ENCODE data around the gene SLC2A3.
"Not testable (repeated sequence)": the region's sequence is repeated elsewhere in the genome, so short reads cannot be mapped to it uniquely, and the experiment has no call there.

The SLC2A3 gene

GRCh38 chr12:7892186-7892980 is 43.6 kb downstream of the SLC2A3 start:
- H3K4me3 ChIP-seq (replicated peaks; ENCODE audit: low read depth, low read length) = no peak overlapping the region
- no peak for DNase-seq (ENCODE audit: extremely low read depth, low read depth)
- no peak for TF ChIP-seq CTCF (IDR thresholded peaks at IDR 0.05; ENCODE audit: low read depth, low read length, missing control alignments)

GRCh38 chr12:7884689-7885088 is 51.3 kb downstream of the SLC2A3 start:
- no peak for TF ChIP-seq CTCF (IDR thresholded peaks at IDR 0.05; ENCODE audit: low read depth, low read length, missing control alignments)
- no peak overlapping the region for H3K4me3 ChIP-seq (replicated peaks; ENCODE audit: low read depth, low read length)
- DNase-seq (ENCODE audit: extremely low read depth, low read depth) = no peak

- H3K4me3 ChIP-seq (replicated peaks; ENCODE audit: low read depth, low read length); DNase-seq (ENCODE audit: extremely low read depth, low read depth): not testable (repeated sequence)
Observed at GRCh38 chr12:7881736-7882120, 54.3 kb downstream of the SLC2A3 start.

GRCh38 chr12:7880952-7881735 is 54.8 kb downstream of the SLC2A3 start:
- DNase-seq (ENCODE audit: extremely low read depth, low read depth); H3K4me3 ChIP-seq (replicated peaks; ENCODE audit: low read depth, low read length): not testable (repeated sequence)

GRCh38 chr12:7879246-7879645 is 56.7 kb downstream of the SLC2A3 start:
- no peak overlapping the region for H3K4me3 ChIP-seq (replicated peaks; ENCODE audit: low read depth, low read length)
- DNase-seq (ENCODE audit: extremely low read depth, low read depth) = no peak
- TF ChIP-seq CTCF (IDR thresholded peaks at IDR 0.05; ENCODE audit: low read depth, low read length, missing control alignments) = no peak

GRCh38 chr12:7877420-7877819 is 58.6 kb downstream of the SLC2A3 start:
- TF ChIP-seq CTCF (IDR thresholded peaks at IDR 0.05; ENCODE audit: low read depth, low read length, missing control alignments) = no peak
- DNase-seq (ENCODE audit: extremely low read depth, low read depth) = no peak

GRCh38 chr12:7872566-7873319 is 63.2 kb downstream of the SLC2A3 start, which contains the start of gene SLC2A14:
Gene SLC2A14 (minus strand): TSS chr12:7872915. CDS start chr12:7869880, 3,035 bp downstream.
- no peak for DNase-seq (ENCODE audit: extremely low read depth, low read depth)
- no peak for TF ChIP-seq CTCF (IDR thresholded peaks at IDR 0.05; ENCODE audit: low read depth, low read length, missing control alignments)
- peak within 1 kb of the TSS; percentile 11; the same call in 1 of the 2 replicates for H3K4me3 ChIP-seq (replicated peaks; ENCODE audit: low read depth, low read length)

More at GRCh38 chr12:7877420-7877819, 58.6 kb downstream of the SLC2A3 start:
- no peak overlapping the region for H3K4me3 ChIP-seq (replicated peaks; ENCODE audit: low read depth, low read length)

Measured in HFF-Myc (cell line).